GM12875 (cell line): ENCODE data around the gene PTPN14.
"Not testable (repeated sequence)": the region's sequence is repeated elsewhere in the genome, so short reads cannot be mapped to it uniquely, and the experiment has no call there.

Source experiments
- H3K4me3 ChIP-seq: one replicate; pipeline ENCODE4 v1.5.1; 2011; ENCODE audit warnings: low read depth, low read length, control low read depth
- CTCF ChIP-seq: IDR thresholded peaks from 2 replicates; pipeline ENCODE4 v1.5.1; 2011; ENCODE audit warnings: low read depth, mild to moderate bottlenecking, control low read depth, inconsistent platforms, low read length, moderate library complexity, borderline replicate concordance; ENCODE audit not compliant: insufficient read depth

Gene PTPN14

GRCh38 chr1:214402613-214403083 lies 148.8 kb downstream of the PTPN14 start:
- no peak for TF ChIP-seq CTCF
- H3K4me3 ChIP-seq: no peak overlapping the region

GRCh38 chr1:214401666-214402065 lies 149.7 kb downstream of the PTPN14 start:
- no peak for TF ChIP-seq CTCF
- no peak overlapping the region for H3K4me3 ChIP-seq

GRCh38 chr1:214400131-214400530 lies 151.3 kb downstream of the PTPN14 start:
- H3K4me3 ChIP-seq: no peak overlapping the region
- no peak for TF ChIP-seq CTCF

GRCh38 chr1:214398490-214398889 lies 152.9 kb downstream of the PTPN14 start:
- TF ChIP-seq CTCF: no peak
- H3K4me3 ChIP-seq: no peak overlapping the region

GRCh38 chr1:214397497-214397896 lies 153.9 kb downstream of the PTPN14 start:
- no peak overlapping the region for H3K4me3 ChIP-seq
- TF ChIP-seq CTCF: no peak

- no peak overlapping the region for H3K4me3 ChIP-seq
- TF ChIP-seq CTCF: no peak
Observed at GRCh38 chr1:214396330-214396729, 155.1 kb downstream of the PTPN14 start.

- not testable (repeated sequence) for H3K4me3 ChIP-seq
Observed at GRCh38 chr1:214394569-214394968, 156.8 kb downstream of the PTPN14 start.

- no peak overlapping the region for H3K4me3 ChIP-seq
- no peak for TF ChIP-seq CTCF
Observed at GRCh38 chr1:214393086-214393485, 158.3 kb downstream of the PTPN14 start.
